Endothelial cell of hepatic sinusoid (primary cell): ENCODE results near the gene CLCN6.

Experiments
- in situ Hi-C: cut with HindIII; loops from 2 replicates; pipeline ENCODE4 v1.10.0; 2017; ENCODE audit warnings: low sequenced_read_pairs

Gene CLCN6

DNA sequence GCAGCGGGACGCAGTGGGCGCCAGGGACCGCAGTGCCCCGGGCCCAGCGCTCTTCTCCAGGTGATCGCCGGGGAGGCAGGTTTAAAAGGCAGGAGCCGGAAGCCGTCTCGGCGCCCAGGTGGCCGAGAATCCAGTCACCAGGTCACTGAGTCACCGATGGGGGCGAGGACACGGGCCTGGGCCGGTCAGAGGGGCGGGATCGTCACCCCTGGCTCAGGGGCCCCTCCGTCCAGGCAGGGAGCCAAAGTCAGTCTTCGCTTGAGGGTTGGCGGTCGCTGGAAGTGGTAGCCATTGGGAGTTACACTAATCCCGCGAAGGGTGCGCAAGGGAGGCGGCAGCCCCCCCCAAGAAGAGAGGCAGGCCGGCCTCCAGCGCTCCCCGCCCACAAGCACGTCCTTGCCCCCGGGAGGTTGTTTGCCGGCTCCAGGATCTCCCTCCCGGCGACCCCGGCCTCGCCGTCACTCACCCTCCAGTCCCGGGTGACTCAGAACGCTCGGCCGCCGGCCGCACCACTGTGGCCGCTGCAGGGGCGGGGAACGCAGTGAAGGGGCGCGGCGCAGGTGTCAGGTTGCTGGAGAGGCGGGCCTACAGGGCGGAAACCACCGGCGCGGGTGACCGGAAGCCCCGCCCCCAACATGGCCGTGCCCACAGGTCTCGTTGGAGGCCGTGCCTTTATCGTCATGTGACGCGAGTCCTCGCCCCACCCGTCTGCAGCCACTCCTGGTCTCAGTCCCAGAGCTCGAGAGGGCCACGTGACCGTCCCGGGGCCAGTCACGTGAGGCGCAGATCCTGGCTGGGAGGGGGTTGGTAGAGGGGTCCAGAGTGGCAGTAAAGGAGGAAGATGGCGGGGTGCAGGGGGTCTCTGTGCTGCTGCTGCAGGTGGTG lies at the start of gene CLCN6, which contains the start of gene MTHFR:
Gene CLCN6 (plus strand): TSS at position 770 of the 885 bp plus-strand sequence. CDS start 72 bp downstream, at position 842.
Gene MTHFR (minus strand): TSS at position 543 of the 885 bp plus-strand sequence. CDS start 2,848 bp downstream, outside the sequence.
- in situ Hi-C loops, result no loop called here

- in situ Hi-C loops, result no loop called here
These were observed 48.9 kb upstream of the CLCN6 start for GRCh38 chr1:11757047-11757446.

DNA sequence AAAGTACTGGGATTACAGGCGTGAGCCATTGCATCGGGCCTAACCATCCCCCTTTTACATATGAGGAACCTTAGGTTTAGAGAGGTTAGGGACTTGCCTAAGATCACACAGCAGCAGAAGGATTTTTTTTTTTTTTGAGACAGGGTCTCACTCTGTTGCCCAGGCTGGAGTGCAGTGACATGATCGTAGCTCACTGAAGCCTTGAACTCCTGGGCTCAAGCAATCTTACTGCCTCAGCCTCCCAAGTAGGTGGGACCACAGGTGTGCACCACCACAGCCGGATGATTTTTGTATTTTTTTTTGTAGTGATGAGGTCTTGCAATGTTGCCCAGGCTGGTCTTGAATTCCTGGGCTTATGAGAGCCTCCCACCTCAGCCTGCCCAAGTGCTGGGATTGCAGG lies 46.2 kb upstream of the CLCN6 start:
- in situ Hi-C loops, result no loop called here

DNA sequence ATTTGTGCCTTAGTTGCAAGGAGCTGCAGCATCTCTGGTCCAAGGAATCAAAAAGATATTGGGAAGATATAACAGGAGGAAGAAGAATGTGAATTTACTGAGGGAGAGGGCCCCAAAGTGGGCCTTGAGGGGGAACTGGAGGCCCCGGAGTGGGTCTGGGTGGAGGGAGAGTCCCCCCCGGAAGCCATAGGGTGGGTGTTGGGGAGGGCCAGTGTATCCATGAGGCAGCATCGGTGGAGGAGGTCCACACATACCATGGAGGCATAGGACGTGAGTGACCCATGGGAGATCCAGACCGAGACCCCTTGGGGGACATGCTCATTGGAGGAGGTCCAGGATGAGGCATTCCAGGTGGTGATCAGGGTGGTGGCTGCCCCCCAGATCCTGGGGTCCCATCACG lies 44.7 kb upstream of the CLCN6 start:
- in situ Hi-C loops, result no loop called here

DNA sequence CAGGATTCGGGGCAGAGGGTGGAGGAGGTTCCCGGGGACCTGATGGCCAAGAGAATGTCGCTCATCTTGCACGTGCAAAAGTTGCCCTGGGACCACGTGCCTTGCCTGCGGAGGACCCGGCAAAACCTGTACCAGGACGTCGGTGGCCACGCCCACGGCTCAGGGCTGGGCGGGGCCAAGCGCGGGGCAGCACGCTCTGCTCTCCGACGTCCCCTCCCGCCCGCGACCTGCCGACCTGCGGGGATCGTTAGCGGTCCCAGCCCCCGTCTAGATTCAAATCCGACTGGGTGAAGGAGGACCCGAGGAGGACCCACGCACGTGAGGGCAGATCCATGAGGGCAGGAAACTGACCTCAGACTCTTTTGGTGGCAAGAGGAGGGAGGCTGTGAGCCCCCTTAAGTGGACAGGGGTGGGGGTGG lies 44.0 kb upstream of the CLCN6 start, which contains the start of gene C1orf167:
Gene C1orf167 (plus strand): TSS at position 206 of the 419 bp plus-strand sequence. CDS start 2,208 bp downstream, outside the sequence.
- in situ Hi-C loops, result no loop called here

- in situ Hi-C loops, result no loop called here
These were observed 41.9 kb upstream of the CLCN6 start for GRCh38 chr1:11764115-11764514.

DNA sequence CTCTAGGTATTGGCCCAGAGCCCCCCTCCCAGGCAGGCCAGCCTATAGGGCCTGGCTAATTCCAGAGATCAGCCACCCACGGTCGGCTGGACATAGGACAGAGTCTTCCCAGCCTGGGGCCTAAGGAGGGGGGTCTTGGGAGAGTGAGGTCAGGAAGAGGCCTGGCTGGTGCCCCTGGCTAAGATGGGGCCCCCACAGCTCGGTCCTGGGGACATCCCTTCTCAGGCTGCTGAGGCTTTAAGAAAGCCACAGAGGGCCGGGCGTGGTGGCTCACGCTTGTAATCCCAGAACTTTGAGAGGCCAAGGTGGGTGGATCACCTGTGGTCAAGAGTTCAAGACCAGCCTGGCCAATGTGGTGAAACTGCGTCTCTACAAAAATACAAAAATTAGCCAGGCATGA lies 41.5 kb upstream of the CLCN6 start:
- in situ Hi-C loops, result no loop called here

GRCh38 chr1:11765661-11766428 lies 40.1 kb upstream of the CLCN6 start:
- in situ Hi-C loops, result no loop called here

DNA sequence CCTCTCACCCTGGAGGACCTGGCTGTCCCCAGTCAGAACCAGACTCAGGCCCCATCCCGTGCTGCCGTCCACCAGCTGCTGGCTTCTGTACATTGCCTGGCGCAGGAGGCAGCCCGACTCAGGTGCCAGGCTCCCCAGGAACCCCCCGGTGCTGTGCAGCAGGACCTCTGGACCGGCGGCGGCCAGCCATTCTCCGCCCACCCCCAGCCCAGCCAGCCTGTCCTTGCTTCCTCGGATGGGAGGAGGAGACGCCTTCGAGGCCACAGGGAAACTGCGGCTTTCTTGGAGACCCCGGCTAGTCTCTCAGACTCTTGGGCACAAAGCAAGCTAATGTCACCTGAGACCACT lies 39.6 kb upstream of the CLCN6 start:
- in situ Hi-C loops, result no loop called here

- in situ Hi-C loops, result no loop called here
These were observed 37.9 kb upstream of the CLCN6 start for GRCh38 chr1:11767922-11768704.

- in situ Hi-C loops, result no loop called here
These were observed 37.2 kb upstream of the CLCN6 start for GRCh38 chr1:11768821-11769220.

- in situ Hi-C loops, result no loop called here
These were observed 36.7 kb upstream of the CLCN6 start for GRCh38 chr1:11769274-11769673.

DNA sequence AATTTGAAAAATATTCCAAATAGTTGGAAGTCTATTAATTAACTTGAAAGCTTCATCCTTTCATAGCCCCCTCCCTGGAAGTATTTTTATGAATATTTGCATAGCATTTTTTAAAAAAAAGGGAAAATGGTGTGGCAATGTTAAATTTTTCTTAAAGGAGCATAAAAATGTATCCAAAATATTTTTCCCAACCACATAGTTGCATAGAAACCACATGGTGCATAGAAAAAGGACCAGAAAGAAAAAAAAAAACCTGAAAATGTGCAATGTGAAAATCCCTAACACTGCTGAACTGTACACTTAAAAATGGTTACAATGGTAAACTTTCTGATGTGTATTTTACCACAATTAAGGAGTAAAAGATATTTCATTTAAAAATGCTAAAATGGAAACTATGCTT lies 36.0 kb upstream of the CLCN6 start:
- in situ Hi-C loops, result loop anchor here (10.0 kb wide), 1 partner anchor 55 kb away; no protein-coding TSS in a partner anchor

DNA sequence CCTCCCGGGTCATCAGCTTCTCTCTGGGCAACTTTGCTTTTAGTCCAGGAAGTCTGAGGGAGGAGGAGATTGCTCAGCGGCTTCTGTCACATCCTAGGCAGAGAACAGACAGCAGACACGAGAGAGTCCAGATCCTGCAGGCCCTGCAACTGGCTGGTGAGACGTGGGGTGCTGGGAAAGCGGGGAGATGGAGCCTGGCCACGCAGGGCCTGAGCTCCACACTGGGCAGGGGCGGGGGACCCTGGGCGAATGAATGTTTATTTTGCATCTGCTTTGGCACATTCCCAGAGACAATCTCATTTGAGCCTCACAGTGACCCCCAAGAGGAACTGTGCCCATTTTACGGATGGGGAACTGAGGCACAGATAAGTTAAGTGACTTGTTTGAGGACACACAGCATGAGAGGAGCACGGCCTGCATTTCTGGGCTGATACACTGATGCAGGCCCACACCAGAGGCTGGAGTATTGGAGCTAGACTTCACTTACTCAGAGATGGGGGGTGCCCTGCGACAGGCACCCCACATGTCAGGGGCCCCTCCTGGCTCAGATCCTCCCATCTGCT lies 34.4 kb upstream of the CLCN6 start:
- in situ Hi-C loops, result loop anchor here (10.0 kb wide), 1 partner anchor 57 kb away; no protein-coding TSS in a partner anchor

DNA sequence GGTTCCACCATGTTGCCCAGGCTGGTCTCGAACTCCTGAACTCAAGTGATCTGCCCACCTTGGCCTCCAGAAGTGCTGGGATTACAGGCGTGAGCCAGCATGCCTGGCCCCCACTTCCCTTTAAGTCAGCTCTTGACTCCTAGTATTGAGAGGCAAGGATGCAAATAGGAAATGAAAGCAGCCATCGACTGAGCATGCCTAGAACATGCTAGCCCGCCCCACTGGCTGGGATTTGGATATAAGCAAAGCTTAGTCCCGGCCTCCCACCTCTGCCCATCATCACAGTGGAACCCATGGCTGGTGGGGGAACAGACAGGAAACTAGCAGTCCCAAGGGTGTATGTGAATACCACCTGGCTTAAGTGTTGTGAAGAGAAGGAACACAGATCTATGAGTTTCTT lies 33.5 kb upstream of the CLCN6 start:
- in situ Hi-C loops, result loop anchor here (10.0 kb wide), 1 partner anchor 58 kb away; no protein-coding TSS in a partner anchor

GRCh38 chr1:11774753-11775152 lies 31.2 kb upstream of the CLCN6 start:
- in situ Hi-C loops, result loop anchor here (10.0 kb wide), 1 partner anchor 60 kb away; no protein-coding TSS in a partner anchor

GRCh38 chr1:11777658-11778322 lies 28.2 kb upstream of the CLCN6 start:
- in situ Hi-C loops, result loop anchor here (10.0 kb wide), 1 partner anchor 63 kb away; no protein-coding TSS in a partner anchor

- in situ Hi-C loops, result loop anchor here (10.0 kb wide), 1 partner anchor 64 kb away; no protein-coding TSS in a partner anchor
These were observed 27.7 kb upstream of the CLCN6 start for GRCh38 chr1:11778336-11778735.

DNA sequence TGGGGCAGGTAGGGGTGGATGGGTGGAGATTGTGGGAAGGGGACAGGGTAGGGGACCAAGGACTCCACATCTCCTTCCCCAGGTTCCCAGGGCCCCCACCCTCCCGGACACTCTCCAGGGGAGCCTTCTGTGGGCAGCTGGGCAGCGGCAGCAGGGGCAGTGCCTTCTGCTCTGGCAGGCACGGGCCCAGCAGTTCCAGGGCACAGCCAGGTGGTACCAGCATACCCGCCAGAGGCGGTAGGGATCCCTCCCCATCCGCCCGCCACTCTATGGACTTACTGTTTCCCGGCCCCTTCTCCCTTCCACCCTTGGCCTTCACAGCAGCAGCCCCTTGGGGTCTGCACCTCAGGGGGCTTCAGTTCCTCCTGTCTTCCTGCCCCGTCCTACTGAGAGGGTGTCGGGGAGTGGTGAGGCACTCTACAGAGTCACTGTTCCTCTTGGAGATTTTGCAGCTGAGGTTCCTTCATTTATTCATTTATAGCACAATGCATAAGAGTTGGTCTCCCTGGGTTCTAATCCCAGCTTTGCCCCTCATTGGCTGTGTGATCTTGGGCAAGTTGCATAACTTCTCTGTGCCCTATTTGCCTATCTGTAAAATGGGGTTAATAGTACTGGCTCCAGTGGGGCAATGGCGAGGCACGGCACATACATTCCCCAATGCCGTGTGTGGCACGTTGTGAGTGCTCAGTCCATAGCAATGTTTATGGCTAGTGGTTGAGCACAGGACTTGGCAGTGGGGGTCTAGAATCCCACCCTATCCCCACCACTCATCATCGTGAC lies 27.0 kb upstream of the CLCN6 start:
- in situ Hi-C loops, result loop anchor here (10.0 kb wide), 1 partner anchor 64 kb away; no protein-coding TSS in a partner anchor
